ENCODE results near the gene TNFRSF11A. TPM values are rescaled to one million over a fixed set of nuclear protein-coding genes. Genes with fewer than 3 reads are reported as not detected.

TNFRSF11A gene
- total RNA-seq, 1 donor: 1.4 TPM

GRCh38 chr18:62374410-62374965, 49.4 kb downstream of the TNFRSF11A start:
- Histone ChIP-seq H3K4me1 (ENCODE audit: insufficient read depth, low read length) (no peaks in the 10 kb centered on the region), H3K27me3 (ENCODE audit: insufficient read depth, low read length) (no peaks in the 10 kb centered on the region), H3K4me3 (ENCODE audit: low read length) (no peak overlapping the region), H3K9me3 (ENCODE audit: low read depth, low read length) (no peaks in the 10 kb centered on the region)

- H3K4me1 ChIP-seq (ENCODE audit: insufficient read depth, low read length): no peaks in the 10 kb centered on the region
- no peaks in the 10 kb centered on the region for H3K27me3 ChIP-seq (ENCODE audit: insufficient read depth, low read length)
- no peaks in the 10 kb centered on the region for H3K9me3 ChIP-seq (ENCODE audit: low read depth, low read length)
- H3K4me3 ChIP-seq (ENCODE audit: low read length): no peak overlapping the region
Observed at GRCh38 chr18:62377131-62377807, 52.2 kb downstream of the TNFRSF11A start.

- Histone ChIP-seq H3K4me3 (ENCODE audit: low read length) (no peak overlapping the region), H3K27me3 (ENCODE audit: insufficient read depth, low read length) (no peaks in the 10 kb centered on the region), H3K9me3 (ENCODE audit: low read depth, low read length) (no peaks in the 10 kb centered on the region), H3K4me1 (ENCODE audit: insufficient read depth, low read length) (no peaks in the 10 kb centered on the region)
Observed at GRCh38 chr18:62379051-62379450, 53.9 kb downstream of the TNFRSF11A start.

- Histone ChIP-seq H3K27me3 (ENCODE audit: insufficient read depth, low read length) (no peaks in the 10 kb centered on the region), H3K4me3 (ENCODE audit: low read length) (no peak overlapping the region), H3K4me1 (ENCODE audit: insufficient read depth, low read length) (no peaks in the 10 kb centered on the region), H3K9me3 (ENCODE audit: low read depth, low read length) (no peaks in the 10 kb centered on the region)
Observed at GRCh38 chr18:62381373-62381772, 56.3 kb downstream of the TNFRSF11A start.

- no peaks in the 10 kb centered on the region for H3K4me1 ChIP-seq (ENCODE audit: insufficient read depth, low read length)
- no peak overlapping the region for H3K4me3 ChIP-seq (ENCODE audit: low read length)
- no peaks in the 10 kb centered on the region for H3K27me3 ChIP-seq (ENCODE audit: insufficient read depth, low read length)
- H3K9me3 ChIP-seq (ENCODE audit: low read depth, low read length): no peaks in the 10 kb centered on the region
Observed at GRCh38 chr18:62384068-62384467, 59.0 kb downstream of the TNFRSF11A start.

- Histone ChIP-seq H3K9me3 (ENCODE audit: low read depth, low read length) (no peaks in the 10 kb centered on the region), H3K27me3 (ENCODE audit: insufficient read depth, low read length) (no peaks in the 10 kb centered on the region), H3K4me3 (ENCODE audit: low read length) (no peak overlapping the region)
Observed at GRCh38 chr18:62384610-62385097, 59.5 kb downstream of the TNFRSF11A start.

GRCh38 chr18:62386091-62386490, 61.0 kb downstream of the TNFRSF11A start:
- Histone ChIP-seq H3K27me3 (ENCODE audit: insufficient read depth, low read length) (no peaks in the 10 kb centered on the region), H3K4me1 (ENCODE audit: insufficient read depth, low read length) (no peaks in the 10 kb centered on the region), H3K4me3 (ENCODE audit: low read length) (no peak overlapping the region), H3K9me3 (ENCODE audit: low read depth, low read length) (no peaks in the 10 kb centered on the region)

More at GRCh38 chr18:62384610-62385097, 59.5 kb downstream of the TNFRSF11A start:
- H3K4me1 ChIP-seq (ENCODE audit: insufficient read depth, low read length): no peaks in the 10 kb centered on the region

- Histone ChIP-seq H3K9me3 (ENCODE audit: low read depth, low read length) (no peaks in the 10 kb centered on the region), H3K27me3 (ENCODE audit: insufficient read depth, low read length) (no peaks in the 10 kb centered on the region), H3K4me3 (ENCODE audit: low read length) (no peak overlapping the region), H3K4me1 (ENCODE audit: insufficient read depth, low read length) (no peaks in the 10 kb centered on the region)
Observed at GRCh38 chr18:62386601-62387000, 61.5 kb downstream of the TNFRSF11A start.

- Histone ChIP-seq H3K27me3 (ENCODE audit: insufficient read depth, low read length) (no peaks in the 10 kb centered on the region), H3K9me3 (ENCODE audit: low read depth, low read length) (no peaks in the 10 kb centered on the region), H3K4me3 (ENCODE audit: low read length) (no peak overlapping the region), H3K4me1 (ENCODE audit: insufficient read depth, low read length) (no peaks in the 10 kb centered on the region)
Observed at GRCh38 chr18:62387257-62387656, 62.1 kb downstream of the TNFRSF11A start.

- Histone ChIP-seq H3K4me3 (ENCODE audit: low read length) (no peak overlapping the region), H3K9me3 (ENCODE audit: low read depth, low read length) (no peaks in the 10 kb centered on the region), H3K4me1 (ENCODE audit: insufficient read depth, low read length) (no peaks in the 10 kb centered on the region), H3K27me3 (ENCODE audit: insufficient read depth, low read length) (no peaks in the 10 kb centered on the region)
Observed at GRCh38 chr18:62388855-62389760, 64.0 kb downstream of the TNFRSF11A start.

GRCh38 chr18:62389761-62390481, 64.8 kb downstream of the TNFRSF11A start:
- Histone ChIP-seq H3K9me3 (ENCODE audit: low read depth, low read length) (no peaks in the 10 kb centered on the region), H3K27me3 (ENCODE audit: insufficient read depth, low read length) (no peaks in the 10 kb centered on the region), H3K4me1 (ENCODE audit: insufficient read depth, low read length) (no peaks in the 10 kb centered on the region), H3K4me3 (ENCODE audit: low read length) (no peak overlapping the region)

- no peaks in the 10 kb centered on the region for H3K27me3 ChIP-seq (ENCODE audit: insufficient read depth, low read length)
- no peaks in the 10 kb centered on the region for H3K9me3 ChIP-seq (ENCODE audit: low read depth, low read length)
- H3K4me3 ChIP-seq (ENCODE audit: low read length): no peak overlapping the region
- H3K4me1 ChIP-seq (ENCODE audit: insufficient read depth, low read length): peaks cover 4% of the 10 kb centered on the region
Observed at GRCh38 chr18:62394006-62394763, 69.1 kb downstream of the TNFRSF11A start.

- Histone ChIP-seq H3K27me3 (ENCODE audit: insufficient read depth, low read length) (no peaks in the 10 kb centered on the region), H3K4me1 (ENCODE audit: insufficient read depth, low read length) (peaks cover 16% of the 10 kb centered on the region), H3K9me3 (ENCODE audit: low read depth, low read length) (no peaks in the 10 kb centered on the region), H3K4me3 (ENCODE audit: low read length) (no peak overlapping the region)
Observed at GRCh38 chr18:62396381-62396780, 71.3 kb downstream of the TNFRSF11A start.

GRCh38 chr18:62396967-62397366, 71.9 kb downstream of the TNFRSF11A start:
- H3K27me3 ChIP-seq (ENCODE audit: insufficient read depth, low read length): no peaks in the 10 kb centered on the region
- peaks cover 16% of the 10 kb centered on the region for H3K4me1 ChIP-seq (ENCODE audit: insufficient read depth, low read length)
- no peaks in the 10 kb centered on the region for H3K9me3 ChIP-seq (ENCODE audit: low read depth, low read length)
- no peak overlapping the region for H3K4me3 ChIP-seq (ENCODE audit: low read length)
